HL-60 (cell line): ENCODE data around the gene FCN3.

ENCODE experiments used
- GABPA ChIP-seq: IDR thresholded peaks from 2 replicates; pipeline ENCODE4 v1.6.1; 2012; ENCODE audit warnings: low read depth
- POLR2AphosphoS5 ChIP-seq: IDR thresholded peaks from 2 replicates; pipeline ENCODE4 v1.6.1; 2012; ENCODE audit warnings: low read depth
- SPI1 ChIP-seq: IDR thresholded peaks from 2 replicates; pipeline ENCODE4 v1.6.1; 2012; ENCODE audit warnings: low read depth, mild to moderate bottlenecking, borderline replicate concordance
- TF ChIP-seq, protein P1 (sequence below): IDR thresholded peaks from one replicate; pipeline ENCODE4 v1.5.1; 2011; ENCODE audit warnings: low read length, control low read depth, inconsistent platforms; ENCODE audit not compliant: insufficient read depth

DNA sequence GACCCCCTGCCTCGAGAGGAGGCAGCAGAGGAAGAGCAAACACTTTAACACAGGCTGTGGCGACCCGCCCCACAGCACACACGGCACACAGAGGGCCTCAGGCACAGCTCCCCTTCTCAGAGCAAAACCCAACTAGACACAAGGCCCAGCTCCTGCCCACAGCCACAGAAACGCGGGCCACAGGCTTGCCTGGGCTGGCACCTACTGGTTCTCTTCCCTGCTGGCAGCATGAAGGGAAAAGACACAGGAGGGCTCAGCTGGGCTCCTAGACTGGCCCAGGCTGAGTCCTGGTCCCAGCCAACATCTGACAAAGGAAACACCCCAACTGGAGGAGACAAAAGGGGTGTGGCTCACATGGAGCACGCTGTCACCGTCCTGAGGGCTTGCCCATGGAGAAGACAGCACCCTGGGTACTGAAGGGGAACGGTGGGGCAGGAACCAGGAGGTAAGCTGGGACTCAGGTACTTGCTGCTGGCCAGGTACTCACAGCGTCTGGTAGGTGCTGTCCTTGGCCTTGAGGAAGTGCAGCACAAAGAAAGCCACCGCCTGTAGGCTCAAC lies 5.0 kb upstream of the FCN3 start:
- TF ChIP-seq, protein P1, sequence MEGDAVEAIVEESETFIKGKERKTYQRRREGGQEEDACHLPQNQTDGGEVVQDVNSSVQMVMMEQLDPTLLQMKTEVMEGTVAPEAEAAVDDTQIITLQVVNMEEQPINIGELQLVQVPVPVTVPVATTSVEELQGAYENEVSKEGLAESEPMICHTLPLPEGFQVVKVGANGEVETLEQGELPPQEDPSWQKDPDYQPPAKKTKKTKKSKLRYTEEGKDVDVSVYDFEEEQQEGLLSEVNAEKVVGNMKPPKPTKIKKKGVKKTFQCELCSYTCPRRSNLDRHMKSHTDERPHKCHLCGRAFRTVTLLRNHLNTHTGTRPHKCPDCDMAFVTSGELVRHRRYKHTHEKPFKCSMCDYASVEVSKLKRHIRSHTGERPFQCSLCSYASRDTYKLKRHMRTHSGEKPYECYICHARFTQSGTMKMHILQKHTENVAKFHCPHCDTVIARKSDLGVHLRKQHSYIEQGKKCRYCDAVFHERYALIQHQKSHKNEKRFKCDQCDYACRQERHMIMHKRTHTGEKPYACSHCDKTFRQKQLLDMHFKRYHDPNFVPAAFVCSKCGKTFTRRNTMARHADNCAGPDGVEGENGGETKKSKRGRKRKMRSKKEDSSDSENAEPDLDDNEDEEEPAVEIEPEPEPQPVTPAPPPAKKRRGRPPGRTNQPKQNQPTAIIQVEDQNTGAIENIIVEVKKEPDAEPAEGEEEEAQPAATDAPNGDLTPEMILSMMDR, result no peak
- TF ChIP-seq POLR2AphosphoS5 (no peak), GABPA (no peak), SPI1 (no peak)
